ENCODE results near the gene BIRC3. TPM values are rescaled to one million over a fixed set of nuclear protein-coding genes. Genes with fewer than 3 reads are reported as not detected.
"Not testable (repeated sequence)": the region's sequence is repeated elsewhere in the genome, so short reads cannot be mapped to it uniquely, and the experiment has no call there.

The BIRC3 gene
- total RNA-seq, 1 experiment from 2014 or later, result 0.13 TPM

GRCh38 chr11:102289592-102289991 lies 27.7 kb upstream of the BIRC3 start:
- in situ Hi-C loops (cut with HindIII; ENCODE audit: low pct_unique_long_range_greater_than_20kb, low sequenced_read_pairs), result no loop called here
- DNase-seq (ENCODE audit: low read depth, low spot score), result no peak

GRCh38 chr11:102291831-102292230 lies 25.5 kb upstream of the BIRC3 start:
- in situ Hi-C loops (cut with HindIII; ENCODE audit: low pct_unique_long_range_greater_than_20kb, low sequenced_read_pairs), result no loop called here
- no peak for DNase-seq (ENCODE audit: low read depth, low spot score)

- DNase-seq (ENCODE audit: low read depth, low spot score), result no peak
- in situ Hi-C loops (cut with HindIII; ENCODE audit: low pct_unique_long_range_greater_than_20kb, low sequenced_read_pairs), result no loop called here
Observed at GRCh38 chr11:102292933-102293332, 24.4 kb upstream of the BIRC3 start.

GRCh38 chr11:102293873-102294601 lies 23.2 kb upstream of the BIRC3 start:
- in situ Hi-C loops (cut with HindIII; ENCODE audit: low pct_unique_long_range_greater_than_20kb, low sequenced_read_pairs), result no loop called here

DNA sequence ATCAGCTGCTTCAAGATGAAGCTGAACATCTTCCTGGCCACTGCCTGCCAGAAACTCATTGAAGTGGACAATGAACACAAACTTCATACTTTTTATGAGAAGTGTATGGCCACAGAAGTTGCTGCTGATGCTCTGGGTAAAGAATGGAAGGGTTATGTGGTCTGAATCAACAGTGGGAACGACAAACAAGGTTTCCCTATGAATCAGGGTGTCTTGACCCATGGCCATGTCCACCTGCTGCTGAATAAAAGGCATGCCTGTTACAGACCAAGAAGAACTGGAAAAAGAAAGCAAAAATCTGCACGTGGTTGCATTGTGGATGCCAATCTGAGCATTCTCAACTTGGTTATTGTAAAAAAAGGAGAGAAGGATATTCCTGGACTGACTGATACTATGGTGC lies 22.2 kb upstream of the BIRC3 start:
- DNase-seq (ENCODE audit: low read depth, low spot score), result peak; percentile 23
- in situ Hi-C loops (cut with HindIII; ENCODE audit: low pct_unique_long_range_greater_than_20kb, low sequenced_read_pairs), result no loop called here

More at GRCh38 chr11:102293873-102294601, 23.2 kb upstream of the BIRC3 start:
- DNase-seq (ENCODE audit: low read depth, low spot score), result peak; percentile 69

DNA sequence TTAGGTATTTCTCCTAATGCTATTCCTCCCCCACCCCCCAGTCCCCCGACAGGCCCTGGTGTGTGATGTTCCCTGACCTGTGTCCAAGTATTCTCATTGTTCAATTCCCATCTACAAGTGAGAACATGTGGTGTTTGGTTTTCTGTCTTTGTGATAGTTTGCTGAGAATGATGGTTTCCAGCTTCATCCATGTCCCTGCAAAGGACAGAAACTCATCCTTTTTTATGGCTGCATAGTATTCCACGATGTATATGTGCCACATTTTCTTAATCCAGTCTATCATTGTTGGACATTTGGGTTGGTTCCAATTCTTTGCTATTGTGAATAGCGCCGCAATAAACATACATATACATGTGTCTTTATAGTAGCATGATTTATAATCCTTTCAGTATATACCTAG lies 20.5 kb upstream of the BIRC3 start:
- DNase-seq (ENCODE audit: low read depth, low spot score); in situ Hi-C loops (cut with HindIII; ENCODE audit: low pct_unique_long_range_greater_than_20kb, low sequenced_read_pairs): not testable (repeated sequence)

GRCh38 chr11:102300837-102301236 lies 16.4 kb upstream of the BIRC3 start:
- DNase-seq (ENCODE audit: low read depth, low spot score); in situ Hi-C loops (cut with HindIII; ENCODE audit: low pct_unique_long_range_greater_than_20kb, low sequenced_read_pairs): not testable (repeated sequence)

DNA sequence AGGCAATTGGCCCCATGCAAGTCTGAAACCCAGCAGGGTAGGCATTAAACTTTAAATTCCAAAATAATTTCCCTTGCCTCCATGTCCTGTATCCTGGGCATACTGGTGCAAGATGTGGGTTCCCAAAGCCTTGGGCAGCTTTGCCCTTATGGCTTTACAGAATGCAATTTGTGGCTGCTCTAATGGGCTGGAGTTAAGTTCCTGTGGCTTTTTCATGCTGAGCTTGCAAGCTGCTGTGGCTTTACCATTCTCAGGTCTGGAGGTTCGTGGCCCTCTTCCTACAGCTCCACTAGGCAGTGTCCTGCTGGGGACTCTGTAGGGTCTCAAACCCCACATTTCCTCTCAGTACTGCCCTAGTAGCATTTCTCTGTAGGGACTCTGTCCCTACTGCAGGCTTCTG lies 15.0 kb upstream of the BIRC3 start:
- in situ Hi-C loops (cut with HindIII; ENCODE audit: low pct_unique_long_range_greater_than_20kb, low sequenced_read_pairs), result no loop called here
- DNase-seq (ENCODE audit: low read depth, low spot score), result no peak

DNA sequence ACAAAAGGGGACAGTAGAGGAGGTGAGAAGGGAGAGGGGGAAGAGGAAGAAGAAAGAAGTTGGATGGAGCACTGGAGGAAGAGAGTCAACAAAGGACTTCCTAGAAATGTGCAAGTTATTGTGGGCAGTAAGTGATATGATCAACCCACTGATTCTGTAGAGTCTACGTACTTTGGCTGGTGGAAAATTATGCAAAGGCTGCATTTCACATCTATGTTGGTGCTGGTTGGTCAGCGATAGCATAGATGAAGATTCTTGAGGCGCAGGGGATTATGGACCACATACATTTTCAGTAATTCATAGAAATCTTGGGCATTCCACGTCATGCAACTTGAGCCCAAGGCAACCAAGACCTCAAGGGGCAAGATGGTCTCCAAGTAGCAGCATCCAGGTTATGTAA lies 12.6 kb upstream of the BIRC3 start:
- in situ Hi-C loops (cut with HindIII; ENCODE audit: low pct_unique_long_range_greater_than_20kb, low sequenced_read_pairs), result no loop called here
- DNase-seq (ENCODE audit: low read depth, low spot score), result no peak

DNA sequence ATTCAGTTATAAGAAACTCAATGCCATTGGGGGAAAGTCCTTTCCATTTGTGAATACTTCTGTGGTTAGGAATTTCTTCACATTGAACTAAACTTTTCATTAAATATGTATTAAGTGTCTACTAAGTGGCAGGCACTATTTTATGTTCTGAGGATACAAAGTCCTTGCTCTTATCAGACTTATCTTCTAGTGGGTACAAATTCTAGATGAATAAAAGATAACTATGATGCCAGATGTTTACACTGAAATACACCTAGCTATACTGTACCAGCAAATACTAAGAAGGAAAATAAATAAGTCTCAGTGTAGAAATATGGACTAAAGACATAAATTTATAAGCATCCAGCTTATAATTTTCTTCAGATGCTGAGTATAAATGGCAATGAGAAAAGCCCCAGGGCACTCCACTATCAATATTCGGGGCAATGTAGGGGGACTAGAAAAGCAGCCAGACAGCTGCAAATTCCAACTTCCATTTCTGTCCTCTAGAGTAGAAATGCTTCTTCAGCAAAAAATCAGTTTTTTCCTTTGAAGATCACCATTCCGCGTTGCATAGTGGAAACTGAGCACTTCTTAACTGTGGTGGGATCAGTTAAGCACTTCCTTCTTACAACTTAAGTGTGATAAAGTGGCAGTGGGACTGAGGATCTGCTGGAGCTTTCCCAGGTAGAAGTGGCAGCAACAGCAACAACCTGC lies 11.8 kb upstream of the BIRC3 start:
- in situ Hi-C loops (cut with HindIII; ENCODE audit: low pct_unique_long_range_greater_than_20kb, low sequenced_read_pairs), result no loop called here
- DNase-seq (ENCODE audit: low read depth, low spot score), result no peak

DNA sequence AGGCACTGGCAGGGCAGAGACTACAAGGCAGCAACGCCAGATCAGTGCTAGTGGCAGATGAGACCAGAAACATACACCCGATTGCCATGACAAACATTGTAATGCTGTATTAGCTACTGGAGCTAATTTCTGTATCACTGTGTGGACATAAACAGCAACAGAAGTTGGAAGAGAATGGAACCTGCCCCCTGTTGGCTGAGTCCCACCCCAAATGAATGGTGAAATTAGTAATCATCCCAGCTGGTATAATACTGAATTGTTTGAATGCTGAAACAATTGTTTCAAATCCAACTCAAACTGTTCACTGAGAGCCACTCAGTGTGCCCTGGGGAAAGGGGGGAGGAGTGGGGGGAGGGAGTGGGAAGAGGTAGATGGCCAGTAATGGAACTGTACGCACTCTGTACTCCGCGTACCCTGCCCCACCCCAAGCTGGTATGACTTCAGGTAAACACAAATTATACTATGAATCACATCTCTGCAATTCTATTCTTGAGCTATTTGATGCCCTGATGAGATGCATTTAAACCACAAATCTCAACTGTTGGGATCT lies 11.2 kb upstream of the BIRC3 start:
- in situ Hi-C loops (cut with HindIII; ENCODE audit: low pct_unique_long_range_greater_than_20kb, low sequenced_read_pairs), result no loop called here
- DNase-seq (ENCODE audit: low read depth, low spot score), result no peak

DNA sequence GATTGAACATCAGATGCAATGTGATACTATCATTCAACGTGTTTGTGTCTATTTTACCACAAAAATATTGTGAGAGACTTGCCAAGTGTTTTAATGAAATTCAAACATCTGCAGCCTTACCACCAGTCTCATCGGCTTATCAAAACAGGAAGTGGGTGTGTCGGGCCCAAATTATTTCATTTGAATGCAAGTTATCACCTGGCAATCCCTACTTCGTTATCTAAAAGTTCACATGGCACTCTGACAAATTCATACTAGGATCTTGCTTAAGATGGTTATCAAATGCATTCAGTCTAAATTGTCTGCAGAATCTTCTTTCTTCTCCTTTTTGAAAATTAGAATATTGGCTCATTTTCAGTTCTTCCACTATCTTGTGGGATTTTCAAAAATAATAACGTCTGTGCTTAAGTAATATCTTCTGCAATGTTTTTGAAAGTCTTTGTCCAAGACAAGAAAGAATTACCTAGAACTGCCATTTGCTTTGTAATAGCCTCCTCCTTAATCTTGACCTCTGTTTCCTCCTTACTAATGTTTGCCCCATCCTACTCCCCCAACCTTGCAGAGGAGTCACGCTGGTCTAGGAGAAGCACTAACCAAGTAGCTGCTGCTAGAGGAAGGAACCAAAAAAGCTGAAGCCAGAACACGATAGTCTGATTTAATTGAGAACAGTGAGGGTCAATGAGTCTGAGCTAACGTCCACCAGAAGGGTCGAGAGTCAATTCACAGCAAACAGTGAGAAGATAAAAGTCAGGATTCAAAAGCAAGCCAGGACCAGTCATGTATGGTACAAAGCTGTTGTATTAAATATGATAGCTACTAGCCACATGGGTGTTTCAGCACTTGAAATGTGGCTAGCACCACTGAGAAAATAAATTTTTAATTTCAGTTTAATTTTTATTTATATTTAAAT lies 10.2 kb upstream of the BIRC3 start:
- DNase-seq (ENCODE audit: low read depth, low spot score), result no peak

DNA sequence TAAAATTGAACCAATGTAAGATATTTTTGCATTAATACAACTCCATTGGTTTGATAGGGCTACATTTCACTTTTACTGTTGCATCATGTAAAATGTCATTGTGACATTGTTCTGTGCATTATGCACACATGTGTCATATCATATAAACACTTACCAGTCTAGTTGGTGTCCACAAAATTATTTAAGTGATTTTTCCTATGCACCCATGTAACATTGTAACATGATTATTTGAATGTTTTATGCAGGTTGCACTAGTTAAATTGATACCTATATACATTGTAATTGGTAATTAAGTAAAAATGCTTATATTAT lies 9.6 kb upstream of the BIRC3 start:
- in situ Hi-C loops (cut with HindIII; ENCODE audit: low pct_unique_long_range_greater_than_20kb, low sequenced_read_pairs), result no loop called here
- no peak for DNase-seq (ENCODE audit: low read depth, low spot score)

More for the DNA sequence above, 10.2 kb upstream of the BIRC3 start:
- in situ Hi-C loops (cut with HindIII; ENCODE audit: low pct_unique_long_range_greater_than_20kb, low sequenced_read_pairs), result no loop called here

DNA sequence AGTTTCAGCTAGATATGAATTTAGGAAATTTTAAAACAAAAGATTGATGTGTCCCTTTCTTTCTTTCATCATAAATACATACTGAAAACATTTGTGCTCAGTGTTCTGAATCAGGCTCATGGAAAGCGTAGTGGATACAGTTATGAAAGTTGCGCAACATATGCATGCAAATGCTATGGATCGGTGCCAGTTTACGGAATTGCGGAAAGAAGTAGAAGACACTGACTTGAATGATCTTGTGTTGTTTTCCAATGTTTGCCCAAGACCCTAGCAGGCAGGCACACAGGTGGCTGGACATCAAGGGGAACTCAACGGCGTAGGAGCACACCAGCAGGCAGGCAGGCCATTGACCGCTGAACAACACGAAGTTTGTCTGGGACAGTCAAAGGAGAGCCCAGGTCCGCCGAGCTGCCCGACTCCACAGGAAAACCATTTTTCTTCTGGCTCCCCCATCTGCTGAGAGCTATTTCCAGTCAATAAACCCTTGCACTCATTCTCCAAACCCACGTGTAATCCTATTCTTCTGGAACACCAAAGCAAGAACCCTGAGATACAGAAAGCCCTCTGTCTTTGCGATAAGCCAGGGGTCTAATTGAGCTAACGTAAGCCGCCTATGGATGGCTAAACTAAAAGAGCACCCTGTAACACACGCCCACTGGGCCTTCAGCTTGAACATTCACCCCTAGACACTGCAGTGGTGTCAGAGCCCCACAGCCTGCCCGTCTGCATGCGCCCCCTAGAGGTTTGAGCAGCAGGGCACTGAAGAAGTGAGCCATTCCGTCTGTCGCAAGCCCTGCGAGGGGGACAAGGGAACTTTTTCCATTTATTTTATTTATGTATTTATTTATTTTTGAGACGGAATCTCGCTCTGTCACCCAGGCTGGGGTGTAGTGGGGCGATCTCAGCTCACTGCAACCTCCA lies 7.4 kb upstream of the BIRC3 start:
- no peak for DNase-seq (ENCODE audit: low read depth, low spot score)
- in situ Hi-C loops (cut with HindIII; ENCODE audit: low pct_unique_long_range_greater_than_20kb, low sequenced_read_pairs), result no loop called here

DNA sequence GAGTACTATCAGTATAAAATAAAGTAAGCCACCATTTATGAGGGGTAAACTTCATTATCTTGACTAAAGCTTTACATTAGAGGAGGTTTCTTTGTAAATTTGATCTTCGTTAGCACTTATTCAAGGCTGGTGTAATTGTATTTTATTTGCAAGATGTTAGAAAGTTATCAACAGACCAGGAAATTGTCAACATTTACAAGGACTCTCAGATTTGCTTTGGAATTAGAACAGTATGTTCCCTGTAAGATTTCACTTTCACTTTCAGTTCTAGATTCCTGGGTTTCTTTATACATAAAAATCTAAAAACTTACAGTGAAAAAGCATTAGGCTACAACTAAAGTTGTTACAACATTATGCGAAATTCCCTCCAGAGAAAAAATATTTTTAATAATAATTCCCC lies 4.6 kb upstream of the BIRC3 start:
- in situ Hi-C loops (cut with HindIII; ENCODE audit: low pct_unique_long_range_greater_than_20kb, low sequenced_read_pairs), result no loop called here
- peak; percentile 7 for DNase-seq (ENCODE audit: low read depth, low spot score)

- peak; percentile 7 for DNase-seq (ENCODE audit: low read depth, low spot score)
- in situ Hi-C loops (cut with HindIII; ENCODE audit: low pct_unique_long_range_greater_than_20kb, low sequenced_read_pairs), result no loop called here
Observed at GRCh38 chr11:102313238-102313940, 3.9 kb upstream of the BIRC3 start.

- DNase-seq (ENCODE audit: low read depth, low spot score), result no peak
- in situ Hi-C loops (cut with HindIII; ENCODE audit: low pct_unique_long_range_greater_than_20kb, low sequenced_read_pairs), result no loop called here
Observed at GRCh38 chr11:102314784-102315183, 2.5 kb upstream of the BIRC3 start.
